Heart right ventricle (tissue), 16 donors: ENCODE results near the gene CBFA2T2. TPM values are rescaled to one million over a fixed set of nuclear protein-coding genes. Genes with fewer than 3 reads are reported as not detected.

Experiments used
- ATAC-seq, 8 donors: fragments of 200-7000 bp; cut with Tn5 transposase; one replicate each; pipeline ENCODE4 v1.9.1; 2020; ENCODE audit warnings: mild to moderate bottlenecking in 8 of 8, moderate library complexity in 8 of 8, moderate number of reproducible peaks in 1 of 8
- DNase-seq, 2 donors: peaks; one replicate each; pipeline ENCODE4 v3.0.0-alpha.2; 2020
- H3K27ac ChIP-seq, 10 donors: fragments of 200-600 bp; sonication (generic) in 2 of 10; one replicate each; pipeline versions ENCODE4 v1.5.0 to v1.8.0; 2020 to 2022; ENCODE audit warnings: mild to moderate bottlenecking in 3 of 10
- H3K27me3 ChIP-seq, 7 donors: fragments of 200-600 bp; one replicate each; pipeline ENCODE4 v1.8.0; 2021 to 2022; ENCODE audit warnings: mild to moderate bottlenecking in 2 of 7
- H3K36me3 ChIP-seq, 9 donors: fragments of 200-600 bp; sonication (generic) in 1 of 9; one replicate each; pipeline versions ENCODE4 v1.5.0 to v1.8.0; 2020 to 2022; ENCODE audit warnings: mild to moderate bottlenecking in 2 of 9
- H3K4me1 ChIP-seq, 9 donors: fragments of 200-600 bp; sonication (generic) in 1 of 9; one replicate each; pipeline versions ENCODE4 v1.5.0 to v1.8.0; 2020 to 2022; ENCODE audit warnings: mild to moderate bottlenecking in 4 of 9
- H3K4me3 ChIP-seq, 10 donors: fragments of 200-600 bp; sonication (generic) in 2 of 10; one replicate each; pipeline versions ENCODE4 v1.5.0 to v1.8.0; 2020 to 2022; ENCODE audit warnings: mild to moderate bottlenecking in 7 of 10, moderate library complexity in 2 of 10
- H3K9me3 ChIP-seq, 11 donors: fragments of 200-600 bp in 10 of 11; sonication (generic) in 2 of 11; one replicate each; pipeline versions ENCODE4 v1.5.0 to v1.8.0; 2013 to 2022; ENCODE audit warnings: mild to moderate bottlenecking in 2 of 11, control low read depth in 1 of 11, moderate library complexity in 1 of 11
- WGBS, 2 donors: extraction: QIAGEN DNeasy Blood & Tissue Kit; methylation state at CpG; one replicate each; pipeline ENCODE4 v1.1.7; 2013; ENCODE audit warnings: inconsistent platforms in 1 of 2; 5-methylcytosine and 5-hydroxymethylcytosine counted together
- intact Hi-C, 10 donors: fragments of 100-400 bp; cut with DNase I; formaldehyde crosslinking; loops; one replicate each; pipeline versions ENCODE4 v1.11.1 to v1.14.2; 2022
- polyA plus RNA-seq, 2 donors: library from polyadenylated mRNA; stranded (reverse); fragments of 200-250 nt; gene quantifications; one replicate each; pipeline ENCODE4 v1.2.3, GENCODE V29; 2013
- total RNA-seq, 10 donors: library from RNA; stranded (reverse); fragmentation: NEBNext Ultra II Directional in 3 of 10; extraction: Animal tissue kit (Norgen Biotek cat#: 25700) in 3 of 10; gene quantifications; one replicate each; pipeline versions ENCODE4 v1.2.1 to v1.2.4, GENCODE V29; 2021 to 2023
- TF ChIP-seq, protein P1 (sequence below), 9 donors: fragments of 200-600 bp; sonication (generic) in 2 of 9; IDR thresholded peaks; one replicate each; pipeline versions ENCODE4 v1.5.0 to v1.8.0; 2021 to 2022; ENCODE audit warnings: antibody characterized with exemption in 9 of 9, mild to moderate bottlenecking in 5 of 9, moderate library complexity in 1 of 9
- donor health status: Arrhythmogenic right ventricular cardiomyopathy.
- donor health status: ischemic (EF 13 %, LVEDD 7.1; RV severe dilation, severe dysfunction).
- donor health status: healthy with polysubstance abuse.
- donor health status: DM: no; HTN: yes; CAD: no.
- donor health status: DM: no; HTN: no; CAD: no.
- donor health status: ischemic (EF 25% LVEDD 6.9; RV normal size, moderate dysfunction).
- donor health status: ischemic (EF 25% LVEDD 5.7; RV mildly dilated, moderate dysfunction).
- donor health status: healthy.
- donor health status: DM: yes; HTN: yes; CAD: no.
- donor health status: Ischemic cardiomyopathy.
- donor health status: ischemic (EF 35%, LVEDD 5.7; RV mildly dilated, moderate dysfunction).
- donor health status: nonischemic (EF 11% LVEDD 7.7; RV severe dilation, severe dysfunction).
- donor health status: DM: yes; HTN: yes; CAD: no.
- donor health status: PGD.
- donor health status: ischemic (EF 29% LVEDD 5.4; RV normal size, mild dysfunction).
- donor health status: nonischemic (EF 23%, LVEDD 6.1; RV moderate dilation, normal function).

Gene CBFA2T2
- total and polyA plus RNA-seq, 12 donors = 3.5 to 13.3 (median 11.3) TPM

DNA sequence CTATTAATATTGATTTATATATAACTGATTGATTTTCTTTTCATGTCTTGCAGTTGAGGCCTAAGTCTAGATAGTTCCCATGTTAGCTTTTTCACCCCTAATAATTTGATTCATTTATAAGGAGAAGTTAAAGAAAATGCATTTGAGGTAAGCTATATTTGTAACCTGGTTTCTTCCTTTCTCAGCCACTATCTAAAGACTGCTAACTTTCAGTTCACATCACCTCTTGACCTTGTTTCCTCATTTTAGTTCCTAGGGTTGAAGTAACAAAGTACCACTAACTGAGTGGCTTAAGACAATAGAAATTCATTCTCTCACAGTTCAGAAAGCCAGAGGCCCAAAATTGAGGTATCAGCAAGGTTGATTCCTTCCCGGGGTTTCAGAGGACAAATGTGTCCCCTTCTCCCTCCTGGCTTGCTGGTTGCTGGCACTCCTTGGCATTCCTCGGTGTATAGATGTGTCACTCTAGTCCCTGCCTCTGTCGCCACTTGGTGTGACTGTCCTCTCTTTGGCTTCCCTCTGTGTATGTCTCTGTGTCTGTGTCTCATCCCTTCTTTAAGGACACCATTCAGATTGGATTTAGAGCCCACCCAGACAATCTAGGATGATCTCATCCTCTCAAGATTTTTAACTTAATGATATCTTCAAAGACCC, 116.3 kb downstream of the CBFA2T2 start:
- Histone ChIP-seq H3K27me3 (no peaks in the 10 kb centered on the region), H3K9me3 (no peaks in the 10 kb centered on the region), H3K36me3 (peaks cover 0 to 70% (median 23%) of the 10 kb centered on the region in 9 donors), H3K4me3 (no peak overlapping the region), H3K27ac (no peak overlapping the region), H3K4me1 (peaks cover 0 to 21% (median 10%) of the 10 kb centered on the region in 9 donors)
- intact Hi-C loops = no loop called here
- TF ChIP-seq, protein P1, sequence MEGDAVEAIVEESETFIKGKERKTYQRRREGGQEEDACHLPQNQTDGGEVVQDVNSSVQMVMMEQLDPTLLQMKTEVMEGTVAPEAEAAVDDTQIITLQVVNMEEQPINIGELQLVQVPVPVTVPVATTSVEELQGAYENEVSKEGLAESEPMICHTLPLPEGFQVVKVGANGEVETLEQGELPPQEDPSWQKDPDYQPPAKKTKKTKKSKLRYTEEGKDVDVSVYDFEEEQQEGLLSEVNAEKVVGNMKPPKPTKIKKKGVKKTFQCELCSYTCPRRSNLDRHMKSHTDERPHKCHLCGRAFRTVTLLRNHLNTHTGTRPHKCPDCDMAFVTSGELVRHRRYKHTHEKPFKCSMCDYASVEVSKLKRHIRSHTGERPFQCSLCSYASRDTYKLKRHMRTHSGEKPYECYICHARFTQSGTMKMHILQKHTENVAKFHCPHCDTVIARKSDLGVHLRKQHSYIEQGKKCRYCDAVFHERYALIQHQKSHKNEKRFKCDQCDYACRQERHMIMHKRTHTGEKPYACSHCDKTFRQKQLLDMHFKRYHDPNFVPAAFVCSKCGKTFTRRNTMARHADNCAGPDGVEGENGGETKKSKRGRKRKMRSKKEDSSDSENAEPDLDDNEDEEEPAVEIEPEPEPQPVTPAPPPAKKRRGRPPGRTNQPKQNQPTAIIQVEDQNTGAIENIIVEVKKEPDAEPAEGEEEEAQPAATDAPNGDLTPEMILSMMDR (IDR thresholded peaks at IDR 0.05) = no peak
- 65 to 66% methylated on average over 3 of the region's 3 CpGs for WGBS, 2 donors
- peak in 2 of 8 donors; percentile 37 to 45 for ATAC-seq
- no peak for DNase-seq

DNA sequence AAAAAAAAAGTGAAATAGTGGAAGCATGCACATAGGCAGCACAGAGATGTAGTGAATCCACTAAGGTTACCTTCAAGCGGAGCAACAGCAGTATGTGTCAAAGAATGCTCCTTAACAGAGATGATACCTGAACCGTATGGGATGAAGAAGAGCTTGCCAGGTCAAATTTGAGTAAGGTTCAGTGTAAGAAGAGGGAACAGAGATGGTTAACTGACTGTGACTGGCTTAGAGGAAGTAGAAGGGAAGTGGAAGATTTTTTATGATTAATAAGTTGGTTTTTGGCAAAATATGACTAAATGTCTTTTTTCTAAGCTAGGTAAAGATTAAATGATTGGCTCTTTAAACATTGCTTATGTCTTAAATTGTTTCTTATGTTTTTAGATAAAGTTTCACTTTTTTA, 119.6 kb downstream of the CBFA2T2 start:
- intact Hi-C loops = no loop called here
- no peak for ATAC-seq
- Histone ChIP-seq H3K27me3 (no peaks in the 10 kb centered on the region), H3K9me3 (no peaks in the 10 kb centered on the region), H3K4me3 (no peak overlapping the region), H3K36me3 (peaks cover 0 to 82% (median 30%) of the 10 kb centered on the region in 9 donors), H3K27ac (no peak overlapping the region), H3K4me1 (peaks cover 0 to 18% (median 7%) of the 10 kb centered on the region in 9 donors)
- TF ChIP-seq, protein P1 (IDR thresholded peaks at IDR 0.05) = no peak
- 93 to 98% methylated on average over 2 of the region's 2 CpGs for WGBS, 2 donors
- no peak for DNase-seq

DNA sequence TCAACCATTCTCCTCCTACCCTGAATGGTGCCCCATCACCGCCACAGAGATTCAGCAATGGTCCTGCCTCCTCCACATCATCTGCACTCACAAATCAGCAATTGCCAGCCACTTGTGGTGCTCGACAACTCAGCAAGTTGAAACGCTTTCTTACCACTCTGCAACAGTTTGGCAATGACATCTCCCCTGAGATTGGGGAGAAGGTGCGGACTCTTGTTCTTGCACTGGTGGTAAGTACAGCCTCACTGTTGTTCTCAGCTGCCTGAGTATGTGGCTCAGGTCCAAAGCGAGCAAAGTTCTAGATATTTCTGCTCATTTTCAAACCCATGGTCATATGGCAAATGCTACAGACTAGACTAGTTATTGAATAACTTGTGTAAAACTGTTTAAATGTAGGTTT, 121.2 kb downstream of the CBFA2T2 start:
- Histone ChIP-seq H3K27ac (no peak overlapping the region), H3K36me3 (peaks cover 0 to 98% (median 34%) of the 10 kb centered on the region in 9 donors), H3K4me3 (no peak overlapping the region), H3K27me3 (no peaks in the 10 kb centered on the region), H3K9me3 (no peaks in the 10 kb centered on the region), H3K4me1 (peaks cover 0 to 5% (median 0%) of the 10 kb centered on the region in 9 donors)
- DNase-seq = no peak
- intact Hi-C loops = no loop called here
- ATAC-seq = no peak
- TF ChIP-seq, protein P1 (IDR thresholded peaks at IDR 0.05) = no peak
- 87 to 88% methylated on average over 5 of the region's 5 CpGs for WGBS, 2 donors

DNA sequence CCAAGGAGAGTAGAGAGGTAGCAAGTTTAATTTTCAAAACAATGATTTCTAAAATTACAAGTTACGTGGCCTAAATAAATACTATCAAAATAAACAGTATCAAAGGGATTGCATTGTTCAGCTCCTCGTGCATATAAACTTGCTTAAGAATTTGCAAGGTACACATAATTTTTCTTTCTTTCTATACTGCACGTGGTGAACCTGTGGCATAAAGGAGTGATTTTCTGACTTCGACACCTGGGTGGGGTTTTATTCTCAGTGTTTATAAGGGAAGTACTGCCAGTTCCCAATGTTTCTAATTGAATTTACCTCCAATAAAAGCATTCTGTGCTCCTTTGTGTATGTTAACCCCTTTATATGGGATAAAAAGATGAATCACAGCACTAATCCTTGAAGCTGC, 122.1 kb downstream of the CBFA2T2 start:
- no peaks in the 10 kb centered on the region for H3K9me3 ChIP-seq
- intact Hi-C loops = no loop called here
- no peaks in the 10 kb centered on the region for H3K4me1 ChIP-seq
- peaks cover 0 to 99% (median 38%) of the 10 kb centered on the region in 9 donors for H3K36me3 ChIP-seq
- DNase-seq (no peak), ATAC-seq (no peak)
- no peak overlapping the region for H3K27ac ChIP-seq
- H3K27me3 ChIP-seq = no peaks in the 10 kb centered on the region
- no peak overlapping the region for H3K4me3 ChIP-seq
- WGBS, 2 donors = 72 to 80% methylated on average over 4 of the region's 4 CpGs
- TF ChIP-seq, protein P1 (IDR thresholded peaks at IDR 0.05) = no peak
